ENCODE measurements around the gene CKS1B.

- TF ChIP-seq TAF1 (IDR thresholded peaks at IDR 0.05; ENCODE audit: low read depth) (no peak), ZBTB7A (IDR thresholded peaks at IDR 0.05; ENCODE audit: low read depth) (no peak), CEBPB (IDR thresholded peaks at IDR 0.05) (no peak), CREB1 (IDR thresholded peaks at IDR 0.05; ENCODE audit: low read depth) (no peak), EP300 (IDR thresholded peaks at IDR 0.05; ENCODE audit: borderline replicate concordance) (no peak), RAD21 (IDR thresholded peaks at IDR 0.05; ENCODE audit: low read depth) (no peak), MAX (IDR thresholded peaks at IDR 0.05) (no peak), YY1 (IDR thresholded peaks at IDR 0.05; ENCODE audit: low read depth) (no peak), TCF12 (IDR thresholded peaks at IDR 0.05; ENCODE audit: low read depth) (no peak), REST (IDR thresholded peaks at IDR 0.05; ENCODE audit: low read depth) (no peak), FOXM1 (IDR thresholded peaks at IDR 0.05; ENCODE audit: borderline replicate concordance, low read depth) (no peak)
These were observed 35.3 kb downstream of the CKS1B start for GRCh38 chr1:155009742-155010141.
